ENCODE data around the gene TMEM11.

The TMEM11 gene

DNA sequence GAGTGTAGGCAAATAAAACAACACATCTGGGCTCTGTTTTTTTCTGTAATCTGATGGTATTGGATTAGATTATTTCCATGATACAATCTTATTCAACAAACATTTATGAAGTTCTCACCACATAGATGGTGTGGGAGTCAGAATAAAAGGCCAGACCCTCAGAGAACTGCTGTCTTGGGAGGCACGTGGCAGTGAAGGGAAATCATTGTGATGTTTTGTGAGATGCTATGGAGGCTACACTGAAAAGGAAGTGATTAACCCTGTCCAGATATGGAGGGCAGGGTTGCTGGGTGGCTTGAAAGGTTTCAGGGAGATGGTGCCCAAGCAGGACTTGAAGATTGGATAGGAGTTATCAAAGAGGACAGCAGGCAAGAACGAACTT, 51.6 kb downstream of the TMEM11 start:
- no peak for DNase-seq (ENCODE audit: low read depth in 2 of 2)

DNA sequence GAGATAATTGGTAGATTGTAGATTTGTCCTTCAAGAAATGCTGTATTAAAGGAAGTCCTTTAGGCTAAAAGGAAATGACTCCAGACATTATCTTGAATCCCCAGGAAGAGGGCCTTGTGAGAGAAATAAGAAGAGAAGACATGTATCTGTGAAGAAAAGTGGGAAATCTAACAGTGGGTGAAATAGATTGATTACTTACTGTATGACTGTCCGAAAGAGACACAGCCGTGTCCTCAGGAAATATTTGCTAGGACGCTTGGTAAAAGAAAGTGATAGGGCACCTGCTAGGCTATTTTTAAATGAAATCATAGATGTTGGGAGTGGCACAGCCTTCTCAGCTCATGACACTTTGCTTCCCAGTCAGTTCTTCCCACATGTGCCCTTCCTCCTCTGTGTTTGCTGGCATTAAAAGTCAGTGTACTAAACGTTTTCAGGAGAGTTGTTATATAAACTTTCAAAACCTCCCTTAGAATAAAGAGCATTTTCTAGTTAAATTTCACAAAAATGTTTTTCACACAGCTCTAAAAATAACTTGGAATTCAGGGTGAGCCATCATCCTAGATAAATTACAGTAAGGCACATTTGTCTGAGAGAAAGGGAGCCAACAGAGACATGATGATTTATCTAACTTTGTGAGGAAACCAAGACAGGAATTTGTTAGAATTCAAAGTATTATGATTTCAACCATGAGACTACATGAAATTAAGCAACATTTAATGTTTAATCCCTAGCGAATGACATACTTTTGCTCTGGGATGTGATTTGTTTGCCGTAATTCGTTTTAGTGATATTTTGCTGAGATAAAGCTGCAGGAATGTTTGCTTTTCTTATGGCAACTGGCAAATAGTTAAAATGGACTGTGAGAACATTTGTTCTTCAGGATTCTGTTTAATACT, 52.2 kb downstream of the TMEM11 start:
- no peak for DNase-seq (ENCODE audit: low read depth in 2 of 2)

DNA sequence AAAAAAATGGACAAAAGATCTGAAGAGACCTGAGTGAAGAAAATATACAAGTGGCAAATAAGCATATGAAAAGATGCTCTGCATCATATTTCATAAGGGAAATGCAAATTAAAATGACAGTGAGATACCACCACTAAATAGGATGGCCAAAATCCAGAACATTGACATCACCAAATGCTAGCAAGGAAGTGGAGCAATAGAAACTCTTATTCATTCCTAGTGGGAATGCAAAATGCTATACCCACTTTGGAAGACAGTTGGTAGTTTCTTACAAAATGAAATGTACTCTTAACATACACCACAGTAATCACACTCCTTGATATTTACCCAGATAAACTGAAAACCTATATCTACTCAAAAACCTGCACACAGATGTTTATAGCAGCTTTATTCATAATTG, 53.6 kb downstream of the TMEM11 start:
- no peak for DNase-seq (ENCODE audit: low read depth in 2 of 2)

DNA sequence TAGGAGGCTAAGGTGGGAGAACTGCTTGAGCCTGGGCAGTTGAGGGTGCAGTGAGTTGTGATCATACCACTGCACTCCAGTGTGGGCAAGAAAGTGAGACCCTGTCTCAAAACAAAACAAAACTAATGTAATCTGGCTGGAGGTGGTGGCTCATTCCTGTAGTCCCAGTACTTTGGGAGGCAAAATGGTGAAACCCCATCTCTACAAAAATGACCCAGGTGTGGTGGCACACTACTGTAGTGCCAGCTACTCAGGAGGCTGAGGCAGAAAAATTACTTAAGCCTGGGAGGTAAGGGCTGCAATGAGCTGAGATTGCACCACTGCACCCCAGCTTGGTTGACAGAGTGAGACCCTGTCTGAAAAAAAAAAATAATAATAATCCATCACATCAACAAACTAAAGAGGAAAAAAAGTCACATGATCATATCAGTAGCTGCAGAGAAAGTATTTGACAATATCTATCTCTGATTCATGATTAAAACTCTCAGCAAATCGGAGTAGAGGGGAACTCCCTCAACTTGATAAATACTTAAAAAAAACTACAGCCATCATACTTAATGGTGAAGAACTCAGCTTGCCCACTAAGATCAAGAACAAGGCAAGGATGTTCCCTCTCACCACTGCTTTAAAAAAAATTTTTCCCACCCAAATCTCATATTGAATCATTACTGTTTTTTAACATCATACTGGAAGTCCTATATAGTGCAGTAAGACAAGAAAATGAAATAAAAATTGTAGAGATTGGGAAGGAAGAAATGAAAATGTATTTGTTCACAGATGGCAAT, 56.2 kb downstream of the TMEM11 start:
- DNase-seq (ENCODE audit: low read depth in 2 of 2) = no peak

DNA sequence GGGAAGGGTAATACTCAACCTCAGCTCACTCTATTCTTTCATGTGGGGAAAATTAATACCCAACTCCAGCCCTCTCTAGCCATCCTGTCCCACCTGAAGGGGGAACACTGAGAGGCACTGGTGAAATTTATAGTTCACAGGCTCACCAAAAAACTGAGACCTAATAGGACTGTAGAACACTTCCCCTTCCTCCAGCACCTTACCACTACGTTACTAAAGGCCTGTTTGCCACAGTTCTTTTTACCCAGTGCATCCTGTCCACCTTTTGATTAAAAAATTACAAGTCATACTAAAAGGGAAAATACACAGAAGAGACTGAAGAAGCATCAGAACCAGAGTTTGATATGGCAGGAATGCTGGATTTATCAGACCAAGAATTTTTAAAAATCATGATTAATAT, 61.2 kb downstream of the TMEM11 start:
- DNase-seq (ENCODE audit: low read depth in 2 of 2) = no peak

DNA sequence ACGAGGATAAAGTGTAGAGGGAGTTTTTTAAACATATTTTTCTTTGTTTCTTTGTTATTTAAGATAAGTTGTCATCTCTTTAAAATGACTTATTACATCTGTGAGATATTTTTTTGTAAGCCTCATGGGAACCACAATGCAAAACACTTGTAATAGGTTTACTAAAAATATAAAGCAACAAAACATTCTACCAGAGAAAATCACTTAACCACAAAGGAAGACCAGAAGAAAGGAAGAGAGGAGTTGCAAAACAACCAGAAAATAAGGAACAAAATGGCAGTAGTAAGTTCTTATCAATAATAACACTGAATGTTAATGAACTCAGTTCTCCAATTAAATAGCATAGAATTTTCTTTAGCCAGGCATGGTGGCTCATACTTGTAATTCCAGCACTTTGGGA, 64.3 kb downstream of the TMEM11 start:
- DNase-seq (ENCODE audit: low read depth in 2 of 2) = no peak
